Measurements from ENCODE around the gene ZBTB20. TPM values are rescaled to one million over a fixed set of nuclear protein-coding genes. Genes with fewer than 3 reads are reported as not detected.

Gene ZBTB20
- total RNA-seq, 1 donor from 2014 or later: 62.0 TPM

GRCh38 chr3:114867835-114868503, 279.1 kb downstream of the ZBTB20 start:
- no peak overlapping the region for H3K4me3 ChIP-seq
- H3K4me1 ChIP-seq: peaks cover 51% of the 10 kb centered on the region

GRCh38 chr3:114867359-114867758, 279.7 kb downstream of the ZBTB20 start:
- H3K4me3 ChIP-seq: no peak overlapping the region
- no peaks in the 10 kb centered on the region for H3K36me3 ChIP-seq
- peak overlapping the region; percentile 57 for H3K27ac ChIP-seq (replicated peaks)
- intact Hi-C loops (cut with micrococcal nuclease): no loop called here
- no peaks in the 10 kb centered on the region for H3K9me3 ChIP-seq (replicated peaks)
- no peaks in the 10 kb centered on the region for H3K27me3 ChIP-seq (ENCODE audit: low read depth)
- DNase-seq: no peak
- no peak for TF ChIP-seq CTCF (IDR thresholded peaks at IDR 0.05; ENCODE audit: borderline replicate concordance)
- H3K4me1 ChIP-seq: peaks cover 51% of the 10 kb centered on the region

More at GRCh38 chr3:114867835-114868503, 279.1 kb downstream of the ZBTB20 start:
- DNase-seq: no peak
- H3K9me3 ChIP-seq (replicated peaks): no peaks in the 10 kb centered on the region
- TF ChIP-seq CTCF (IDR thresholded peaks at IDR 0.05; ENCODE audit: borderline replicate concordance): no peak
- H3K36me3 ChIP-seq: no peaks in the 10 kb centered on the region
- H3K27me3 ChIP-seq (ENCODE audit: low read depth): no peaks in the 10 kb centered on the region
- intact Hi-C loops (cut with micrococcal nuclease): no loop called here
- peak overlapping the region; percentile 57 for H3K27ac ChIP-seq (replicated peaks)

GRCh38 chr3:114866430-114866829, 280.7 kb downstream of the ZBTB20 start:
- Histone ChIP-seq H3K27ac (replicated peaks) (no peak overlapping the region), H3K4me1 (peaks cover 49% of the 10 kb centered on the region), H3K4me3 (no peak overlapping the region), H3K9me3 (replicated peaks) (no peaks in the 10 kb centered on the region), H3K36me3 (no peaks in the 10 kb centered on the region), H3K27me3 (ENCODE audit: low read depth) (no peaks in the 10 kb centered on the region)
- intact Hi-C loops (cut with micrococcal nuclease): no loop called here
- no peak for DNase-seq
- no peak for TF ChIP-seq CTCF (IDR thresholded peaks at IDR 0.05; ENCODE audit: borderline replicate concordance)

- no peak overlapping the region for H3K27ac ChIP-seq (replicated peaks)
- TF ChIP-seq CTCF (IDR thresholded peaks at IDR 0.05; ENCODE audit: borderline replicate concordance): no peak
- no peaks in the 10 kb centered on the region for H3K36me3 ChIP-seq
- no peak overlapping the region for H3K4me3 ChIP-seq
- no peak for DNase-seq
- H3K4me1 ChIP-seq: peaks cover 48% of the 10 kb centered on the region
- H3K27me3 ChIP-seq (ENCODE audit: low read depth): no peaks in the 10 kb centered on the region
- no peaks in the 10 kb centered on the region for H3K9me3 ChIP-seq (replicated peaks)
- intact Hi-C loops (cut with micrococcal nuclease): no loop called here
Measured at GRCh38 chr3:114864970-114865369, 282.1 kb downstream of the ZBTB20 start.

- no peak for DNase-seq
- no peaks in the 10 kb centered on the region for H3K36me3 ChIP-seq
- H3K4me1 ChIP-seq: peaks cover 44% of the 10 kb centered on the region
- no peaks in the 10 kb centered on the region for H3K9me3 ChIP-seq (replicated peaks)
- peak overlapping the region; percentile 49 for H3K4me3 ChIP-seq
- H3K27me3 ChIP-seq (ENCODE audit: low read depth): no peaks in the 10 kb centered on the region
- intact Hi-C loops (cut with micrococcal nuclease): no loop called here
- peak overlapping the region; percentile 68 for H3K27ac ChIP-seq (replicated peaks)
- no peak for TF ChIP-seq CTCF (IDR thresholded peaks at IDR 0.05; ENCODE audit: borderline replicate concordance)
Measured at GRCh38 chr3:114863848-114864247, 283.2 kb downstream of the ZBTB20 start.
